HepG2 (cell line): Measurements from ENCODE around the gene ZNF660. TPM values are rescaled to one million over a fixed set of nuclear protein-coding genes. Genes with fewer than 3 reads are reported as not detected.

ENCODE experiments used
- AHR ChIP-seq: IDR thresholded peaks from 2 replicates; pipeline ENCODE4 v1.6.1; 2018; ENCODE audit warnings: missing genetic modification reagents, missing compliant biosample characterization
- ARHGAP35 ChIP-seq: sonication (generic); formaldehyde crosslinking; IDR thresholded peaks from 2 replicates; pipeline ENCODE4 v1.9.0; 2022; ENCODE audit warnings: mild to moderate bottlenecking, inconsistent platforms, moderate library complexity, missing genetic modification reagents, borderline replicate concordance
- CBX5 ChIP-seq: sonication (generic); formaldehyde crosslinking; IDR thresholded peaks from 2 replicates; pipeline ENCODE4 v1.4.0; 2020; ENCODE audit warnings: missing genetic modification reagents, borderline replicate concordance
- EHMT2 ChIP-seq: fragments of 200-600 bp; sonication (generic); IDR thresholded peaks from 2 replicates; pipeline ENCODE4 v1.7.0; 2017; ENCODE audit warnings: antibody characterized with exemption, low read depth, low read length, borderline replicate concordance
- FOXO1 ChIP-seq: sonication (generic); formaldehyde crosslinking; IDR thresholded peaks from 2 replicates; pipeline ENCODE4 v1.4.0; 2020; ENCODE audit warnings: missing genetic modification reagents
- GATAD1 ChIP-seq: IDR thresholded peaks from 2 replicates; pipeline ENCODE4 v1.6.1; 2016; ENCODE audit warnings: missing genetic modification reagents, missing compliant biosample characterization
- NRL ChIP-seq: sonication (generic); formaldehyde crosslinking; IDR thresholded peaks from 2 replicates; pipeline ENCODE4 v1.5.0; 2020; ENCODE audit warnings: missing genetic modification reagents, mild to moderate bottlenecking, moderate library complexity, borderline replicate concordance
- POLR2A ChIP-seq, 2 experiments: IDR thresholded peaks; 2 replicates each; pipeline ENCODE4 v1.6.1; 2011; ENCODE audit warnings: low read depth in 2 of 2, low read length in 2 of 2, mild to moderate bottlenecking in 1 of 2, moderate library complexity in 1 of 2; ENCODE audit not compliant: insufficient read depth in 1 of 2
- RBFOX2 ChIP-seq: fragments of 200-400 bp; formaldehyde crosslinking; IDR thresholded peaks from 2 replicates; pipeline ENCODE4 v1.6.1; 2017; ENCODE audit warnings: low read depth, mild to moderate bottlenecking, low read length
- WIZ ChIP-seq: sonication (generic); formaldehyde crosslinking; IDR thresholded peaks from 2 replicates; pipeline ENCODE4 v1.5.1; 2020; ENCODE audit warnings: mild to moderate bottlenecking, missing genetic modification reagents
- ZNF101 ChIP-seq: sonication (generic); formaldehyde crosslinking; IDR thresholded peaks from 2 replicates; pipeline ENCODE4 v1.4.0; 2020; ENCODE audit warnings: mild to moderate bottlenecking, low read depth, missing genetic modification reagents, borderline replicate concordance
- ZNF232 ChIP-seq: sonication (generic); formaldehyde crosslinking; IDR thresholded peaks from 2 replicates; pipeline ENCODE4 v1.4.0; 2020; ENCODE audit warnings: missing genetic modification reagents, borderline replicate concordance
- ZNF33A ChIP-seq: sonication (generic); formaldehyde crosslinking; IDR thresholded peaks from 2 replicates; pipeline ENCODE4 v1.5.1; 2020; ENCODE audit warnings: missing genetic modification reagents, mild to moderate bottlenecking, moderate library complexity, borderline replicate concordance
- ZNF33B ChIP-seq: sonication (generic); formaldehyde crosslinking; IDR thresholded peaks from 2 replicates; pipeline ENCODE4 v1.5.1; 2020; ENCODE audit warnings: mild to moderate bottlenecking, missing genetic modification reagents
- ZNF792 ChIP-seq: IDR thresholded peaks from 2 replicates; pipeline ENCODE4 v1.6.1; 2016
- polyA plus RNA-seq, 8 experiments: library from polyadenylated mRNA; depleted of rRNA in 3 of 8; stranded (reverse) in 7 of 8; unstranded in 1 of 8; fragments of >200 nt; fragmentation: Illumina TruSeq in 4 of 8; extraction: Trizol in 4 of 8; gene quantifications; 2 replicates each; pipeline versions ENCODE4 v1.2.1 to v1.2.3, GENCODE V29; 2011 to 2016; ENCODE audit warnings: low read depth in 4 of 8, missing spikeins in 1 of 8, mixed read lengths in 1 of 8; ENCODE audit not compliant: insufficient read depth in 1 of 8
- total RNA-seq, 5 experiments: library from RNA; depleted of rRNA; stranded (reverse); fragments of >200 nt; fragmentation: Illumina TruSeq; extraction: Trizol; gene quantifications; 2 replicates each; pipeline ENCODE4 v1.2.3, GENCODE V29; 2016; ENCODE audit warnings: low read depth in 1 of 5
- TF ChIP-seq, protein P1 (sequence below): sonication (generic); formaldehyde crosslinking; IDR thresholded peaks from 2 replicates; pipeline ENCODE4; 2020; ENCODE audit warnings: missing genetic modification reagents, mild to moderate bottlenecking, borderline replicate concordance
- TF ChIP-seq, protein P2 (sequence below): sonication (generic); formaldehyde crosslinking; IDR thresholded peaks from 2 replicates; pipeline ENCODE4 v1.4.0; 2020; ENCODE audit warnings: mild to moderate bottlenecking, missing genetic modification reagents
- TF ChIP-seq, protein P3 (sequence below): IDR thresholded peaks from 2 replicates; pipeline ENCODE4 v1.6.1; 2012; ENCODE audit warnings: inconsistent platforms

ZNF660 gene
- total and polyA plus RNA-seq, 2 of the 13 experiments (the other 11 are each of a cell fraction or from before 2014, with no cell fraction given), result 0.91 to 3.3 TPM

DNA sequence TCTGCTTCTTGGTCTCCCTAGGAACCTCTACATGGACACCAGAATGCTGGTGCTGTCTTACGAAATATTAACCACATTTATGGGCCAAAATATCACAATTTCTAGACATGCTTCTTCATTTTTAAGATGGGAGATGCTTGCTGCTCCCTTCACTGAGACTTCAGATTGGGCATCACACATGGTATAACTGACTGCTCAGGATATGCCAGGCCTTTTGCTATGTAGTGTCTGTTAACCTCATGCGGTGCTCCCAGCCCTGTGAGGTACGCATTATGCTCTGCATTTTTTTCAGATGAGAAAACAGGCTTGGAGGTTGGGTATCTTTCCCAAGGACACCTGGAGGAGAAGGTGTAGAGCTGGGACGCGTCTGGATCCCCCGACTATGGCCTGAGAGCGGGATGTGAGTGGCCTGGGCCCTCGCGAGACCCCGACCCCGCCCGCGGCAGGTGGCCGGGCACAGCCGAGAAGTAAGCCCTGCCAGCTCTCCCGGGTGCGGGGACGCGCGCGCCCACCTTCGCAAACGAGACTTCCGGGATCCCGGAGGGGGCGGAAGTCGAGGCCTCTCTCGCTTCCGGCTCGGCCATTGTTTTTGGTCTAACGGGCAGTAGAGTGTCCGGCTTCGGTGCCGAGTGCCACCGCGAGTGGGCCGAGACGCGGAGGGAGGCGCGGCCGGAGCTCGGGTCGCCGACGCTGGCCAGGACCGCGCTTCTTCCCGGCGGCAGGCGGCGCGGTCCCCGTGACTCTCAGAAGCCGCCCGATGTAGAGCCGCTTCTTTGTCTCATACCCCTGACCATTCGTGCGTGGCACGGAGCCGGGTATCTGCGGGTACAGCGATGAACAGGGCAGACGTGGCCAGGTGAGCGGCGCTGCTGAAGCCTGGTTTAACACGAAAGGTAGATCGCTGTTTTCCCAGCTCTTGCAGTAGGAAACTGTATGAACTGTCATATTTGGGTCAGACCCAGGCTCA lies 29.9 kb upstream of the ZNF660 start, which contains the start of gene ZKSCAN7 (continued):
- peak; percentile 44; the same call in 1 of the 2 replicates for TF ChIP-seq ARHGAP35 (CRISPR knock-in tag)
- TF ChIP-seq ZNF101 (CRISPR knock-in tag), result no peak
- TF ChIP-seq EHMT2, result peak; percentile 86
- 0 out of 2 replicates have a peak, but pooled peaks have one; percentile 53 for TF ChIP-seq ZNF33B (CRISPR knock-in tag)
- TF ChIP-seq ZNF792 (CRISPR knock-in tag), result no peak
- TF ChIP-seq NRL (CRISPR knock-in tag), result no peak; the same call in 1 of the 2 replicates
- TF ChIP-seq POLR2A (IDR thresholded peaks at IDR 0.05; ENCODE audit: insufficient read depth in 1 of 2, low read depth in 2 of 2, low read length in 2 of 2), result peak; percentile 41 to 59; a peak in 3 of 4 replicates
- no peak for TF ChIP-seq FOXO1 (CRISPR knock-in tag)
- peak; percentile 62 for TF ChIP-seq GATAD1 (CRISPR knock-in tag)
- TF ChIP-seq, protein P1, sequence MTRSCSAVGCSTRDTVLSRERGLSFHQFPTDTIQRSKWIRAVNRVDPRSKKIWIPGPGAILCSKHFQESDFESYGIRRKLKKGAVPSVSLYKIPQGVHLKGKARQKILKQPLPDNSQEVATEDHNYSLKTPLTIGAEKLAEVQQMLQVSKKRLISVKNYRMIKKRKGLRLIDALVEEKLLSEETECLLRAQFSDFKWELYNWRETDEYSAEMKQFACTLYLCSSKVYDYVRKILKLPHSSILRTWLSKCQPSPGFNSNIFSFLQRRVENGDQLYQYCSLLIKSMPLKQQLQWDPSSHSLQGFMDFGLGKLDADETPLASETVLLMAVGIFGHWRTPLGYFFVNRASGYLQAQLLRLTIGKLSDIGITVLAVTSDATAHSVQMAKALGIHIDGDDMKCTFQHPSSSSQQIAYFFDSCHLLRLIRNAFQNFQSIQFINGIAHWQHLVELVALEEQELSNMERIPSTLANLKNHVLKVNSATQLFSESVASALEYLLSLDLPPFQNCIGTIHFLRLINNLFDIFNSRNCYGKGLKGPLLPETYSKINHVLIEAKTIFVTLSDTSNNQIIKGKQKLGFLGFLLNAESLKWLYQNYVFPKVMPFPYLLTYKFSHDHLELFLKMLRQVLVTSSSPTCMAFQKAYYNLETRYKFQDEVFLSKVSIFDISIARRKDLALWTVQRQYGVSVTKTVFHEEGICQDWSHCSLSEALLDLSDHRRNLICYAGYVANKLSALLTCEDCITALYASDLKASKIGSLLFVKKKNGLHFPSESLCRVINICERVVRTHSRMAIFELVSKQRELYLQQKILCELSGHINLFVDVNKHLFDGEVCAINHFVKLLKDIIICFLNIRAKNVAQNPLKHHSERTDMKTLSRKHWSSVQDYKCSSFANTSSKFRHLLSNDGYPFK (CRISPR knock-in tag), result peak; percentile 41; the same call in 1 of the 2 replicates
- TF ChIP-seq ZNF33A, result no peak
- 0 out of 2 replicates have a peak, but pooled peaks have one; percentile 51 for TF ChIP-seq CBX5 (CRISPR knock-in tag)
- peak; percentile 86 for TF ChIP-seq RBFOX2
- peak; percentile 40; the same call in 1 of the 2 replicates for TF ChIP-seq ZNF232
- TF ChIP-seq, protein P2, sequence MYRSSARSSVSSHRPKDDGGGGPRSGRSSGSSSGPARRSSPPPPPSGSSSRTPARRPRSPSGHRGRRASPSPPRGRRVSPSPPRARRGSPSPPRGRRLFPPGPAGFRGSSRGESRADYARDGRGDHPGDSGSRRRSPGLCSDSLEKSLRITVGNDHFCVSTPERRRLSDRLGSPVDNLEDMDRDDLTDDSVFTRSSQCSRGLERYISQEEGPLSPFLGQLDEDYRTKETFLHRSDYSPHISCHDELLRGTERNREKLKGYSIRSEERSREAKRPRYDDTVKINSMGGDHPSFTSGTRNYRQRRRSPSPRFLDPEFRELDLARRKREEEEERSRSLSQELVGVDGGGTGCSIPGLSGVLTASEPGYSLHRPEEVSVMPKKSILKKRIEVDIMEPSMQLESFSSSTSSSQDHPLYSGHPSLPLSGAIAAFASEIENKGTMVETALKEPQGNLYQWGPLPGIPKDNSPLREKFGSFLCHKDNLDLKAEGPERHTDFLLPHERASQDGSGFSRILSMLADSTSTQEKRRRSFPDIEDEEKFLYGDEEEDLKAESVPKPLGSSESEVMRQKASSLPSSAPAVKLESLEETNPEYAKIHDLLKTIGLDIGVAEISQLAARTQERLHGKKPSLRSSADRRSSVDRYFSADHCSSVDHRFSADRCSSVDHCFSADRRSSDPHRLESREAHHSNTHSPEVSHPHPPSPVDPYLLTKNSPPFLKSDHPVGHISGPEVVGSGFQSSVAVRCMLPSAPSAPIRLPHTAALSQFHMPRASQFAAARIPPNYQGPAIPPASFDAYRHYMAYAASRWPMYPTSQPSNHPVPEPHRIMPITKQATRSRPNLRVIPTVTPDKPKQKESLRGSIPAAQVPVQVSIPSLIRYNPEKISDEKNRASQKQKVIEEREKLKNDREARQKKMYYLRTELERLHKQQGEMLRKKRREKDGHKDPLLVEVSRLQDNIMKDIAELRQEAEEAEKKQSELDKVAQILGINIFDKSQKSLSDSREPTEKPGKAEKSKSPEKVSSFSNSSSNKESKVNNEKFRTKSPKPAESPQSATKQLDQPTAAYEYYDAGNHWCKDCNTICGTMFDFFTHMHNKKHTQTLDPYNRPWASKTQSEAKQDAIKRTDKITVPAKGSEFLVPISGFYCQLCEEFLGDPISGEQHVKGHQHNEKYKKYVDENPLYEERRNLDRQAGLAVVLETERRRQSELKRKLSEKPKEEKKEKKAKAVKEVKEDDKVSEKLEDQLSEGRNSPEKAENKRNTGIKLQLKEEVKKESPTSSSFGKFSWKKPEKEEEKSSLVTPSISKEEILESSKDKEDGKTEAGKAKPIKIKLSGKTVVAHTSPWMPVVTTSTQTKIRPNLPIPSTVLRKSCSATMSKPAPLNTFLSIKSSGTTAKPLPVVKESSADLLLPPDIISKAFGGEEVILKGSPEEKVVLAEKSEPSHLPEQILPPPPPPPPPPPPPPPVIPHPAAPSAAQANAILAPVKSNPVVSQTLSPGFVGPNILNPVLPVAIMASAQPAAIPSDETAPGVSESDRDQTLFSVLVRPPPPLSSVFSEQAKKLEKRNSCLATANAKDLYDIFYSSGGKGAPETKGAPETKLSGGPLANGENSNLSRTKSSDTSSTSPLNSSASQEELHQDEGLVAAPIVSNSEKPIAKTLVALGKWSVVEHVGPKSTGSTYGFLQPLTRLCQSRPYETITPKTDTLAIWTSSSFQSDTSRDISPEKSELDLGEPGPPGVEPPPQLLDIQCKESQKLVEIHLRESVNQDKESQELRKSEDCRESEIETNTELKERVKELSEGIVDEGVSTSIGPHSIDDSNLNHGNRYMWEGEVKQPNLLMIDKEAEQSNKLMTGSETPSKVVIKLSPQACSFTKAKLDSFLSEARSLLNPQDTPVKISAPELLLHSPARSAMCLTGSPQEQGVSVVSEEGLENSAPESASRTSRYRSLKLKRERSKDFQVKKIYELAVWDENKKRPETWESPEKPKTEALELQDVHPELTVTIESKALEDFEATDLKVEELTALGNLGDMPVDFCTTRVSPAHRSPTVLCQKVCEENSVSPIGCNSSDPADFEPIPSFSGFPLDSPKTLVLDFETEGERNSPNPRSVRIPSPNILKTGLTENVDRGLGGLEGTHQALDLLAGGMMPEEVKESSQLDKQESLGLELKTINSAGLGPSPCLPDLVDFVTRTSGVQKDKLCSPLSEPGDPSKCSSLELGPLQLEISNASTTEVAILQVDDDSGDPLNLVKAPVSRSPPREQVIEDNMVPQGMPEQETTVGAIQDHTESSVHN, result no peak
- TF ChIP-seq, protein P3, sequence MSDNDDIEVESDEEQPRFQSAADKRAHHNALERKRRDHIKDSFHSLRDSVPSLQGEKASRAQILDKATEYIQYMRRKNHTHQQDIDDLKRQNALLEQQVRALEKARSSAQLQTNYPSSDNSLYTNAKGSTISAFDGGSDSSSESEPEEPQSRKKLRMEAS, result peak; percentile 40
- 0 out of 2 replicates have a peak, but pooled peaks have one; percentile 63 for TF ChIP-seq AHR (CRISPR knock-in tag)
- TF ChIP-seq WIZ (CRISPR knock-in tag), result peak; percentile 95
